Measurements from ENCODE around the gene C1QTNF7. TPM values are rescaled to one million over a fixed set of nuclear protein-coding genes. Genes with fewer than 3 reads are reported as not detected.

Gene C1QTNF7
- total and polyA plus RNA-seq, 2 of the 13 experiments (the other 11 are each of a cell fraction or from before 2014, with no cell fraction given) = not detected

GRCh38 chr4:15482842-15483241, 55.0 kb downstream of the C1QTNF7 start:
- FAIRE-seq (no peak), DNase-seq (ENCODE audit: low spot score) (no peak), ATAC-seq (no peak)
- no peak overlapping the region for H2AFZ ChIP-seq (ENCODE audit: low read length)
- H3K9ac ChIP-seq (ENCODE audit: insufficient read depth, low read depth, low read length) = no peak overlapping the region
- H3K4me3 ChIP-seq (replicated peaks in 1 of 3; ENCODE audit: insufficient read depth in 1 of 3, low read depth in 2 of 3, low read length in 3 of 3) = no peak overlapping the region
- no peaks in the 10 kb centered on the region for H3K79me2 ChIP-seq (ENCODE audit: insufficient read depth, low read length)
- BruUV-seq (replicated peaks) = no TSS peak
- ChIA-PET POLR2A (no interaction called here), CTCF (ENCODE audit: low intra/inter-chr PET ratio, low total read pairs) (no interaction called here)
- in situ Hi-C loops (cut with HindIII; ENCODE audit: extremely low pct_ligation_motif_present, low pct_unique_long_range_greater_than_20kb) = loop anchor here (25.0 kb wide), 1 partner anchor 779 kb away; no protein-coding TSS in a partner anchor
- H3K27ac ChIP-seq (ENCODE audit: extremely low read length, insufficient read depth, low read length) = no peak overlapping the region
- no peaks in the 10 kb centered on the region for H4K20me1 ChIP-seq (ENCODE audit: insufficient read depth, low read length)
- no peaks in the 10 kb centered on the region; a peak in 1 of 5 replicates for H3K36me3 ChIP-seq (replicated peaks in 1 of 2; ENCODE audit: control insufficient read depth in 1 of 2, insufficient read depth in 2 of 2, low read length in 2 of 2)
- peaks cover 12% of the 10 kb centered on the region for H3K4me1 ChIP-seq (ENCODE audit: insufficient read depth, low read length)
- H3K27me3 ChIP-seq (ENCODE audit: control insufficient read depth in 1 of 2, insufficient read depth in 2 of 2, low read length in 2 of 2) = no peaks in the 10 kb centered on the region
- intact Hi-C loops (cut with micrococcal nuclease; ENCODE audit: unreplicated experiment) = no loop called here
- 87% methylated on average over 2 of the region's 2 CpGs for WGBS (ENCODE audit: low lambda C conversion rate)
- TF ChIP-seq ZNF746 (CRISPR knock-in tag; IDR thresholded peaks at IDR 0.05) (no peak), FOXA3 (CRISPR knock-in tag; IDR thresholded peaks at IDR 0.05) (no peak), MTA3 (CRISPR knock-in tag; IDR thresholded peaks at IDR 0.05) (no peak), ATF5 (CRISPR knock-in tag; IDR thresholded peaks at IDR 0.05; ENCODE audit: low read depth) (no peak), GATAD1 (CRISPR knock-in tag; IDR thresholded peaks at IDR 0.05) (no peak)
- H3K4me2 ChIP-seq (ENCODE audit: low read depth, low read length) = no peak overlapping the region
- no peaks in the 10 kb centered on the region for H3K9me3 ChIP-seq (ENCODE audit: low read length)

GRCh38 chr4:15488136-15488535, 60.3 kb downstream of the C1QTNF7 start:
- no peak overlapping the region for H3K4me3 ChIP-seq (replicated peaks in 1 of 3; ENCODE audit: insufficient read depth in 1 of 3, low read depth in 2 of 3, low read length in 3 of 3)
- H2AFZ ChIP-seq (ENCODE audit: low read length) = no peak overlapping the region
- no peaks in the 10 kb centered on the region for H3K79me2 ChIP-seq (ENCODE audit: insufficient read depth, low read length)
- H4K20me1 ChIP-seq (ENCODE audit: insufficient read depth, low read length) = no peaks in the 10 kb centered on the region
- H3K27me3 ChIP-seq (ENCODE audit: control insufficient read depth in 1 of 2, insufficient read depth in 2 of 2, low read length in 2 of 2) = no peaks in the 10 kb centered on the region
- H3K9ac ChIP-seq (ENCODE audit: insufficient read depth, low read depth, low read length) = no peak overlapping the region
- DNase-seq (ENCODE audit: low spot score) = no peak
- no peak overlapping the region for H3K4me2 ChIP-seq (ENCODE audit: low read depth, low read length)
- in situ Hi-C loops (cut with HindIII; ENCODE audit: extremely low pct_ligation_motif_present, low pct_unique_long_range_greater_than_20kb) = loop anchor here (25.0 kb wide), 1 partner anchor 774 kb away; no protein-coding TSS in a partner anchor
- no TSS peak for BruUV-seq (replicated peaks)
- FAIRE-seq = no peak
- H3K36me3 ChIP-seq (replicated peaks in 1 of 2; ENCODE audit: control insufficient read depth in 1 of 2, insufficient read depth in 2 of 2, low read length in 2 of 2) = no peaks in the 10 kb centered on the region; a peak in 1 of 5 replicates
- intact Hi-C loops (cut with micrococcal nuclease; ENCODE audit: unreplicated experiment) = no loop called here
- no peak for ATAC-seq
- no peak overlapping the region for H3K27ac ChIP-seq (ENCODE audit: extremely low read length, insufficient read depth, low read length)
- H3K9me3 ChIP-seq (ENCODE audit: low read length) = peaks cover 7% of the 10 kb centered on the region; the same call in 1 of the 2 replicates
- ChIA-PET CTCF (ENCODE audit: low intra/inter-chr PET ratio, low total read pairs) (no interaction called here), POLR2A (no interaction called here)
- no peaks in the 10 kb centered on the region for H3K4me1 ChIP-seq (ENCODE audit: insufficient read depth, low read length)
- TF ChIP-seq ZBED4 (CRISPR knock-in tag; IDR thresholded peaks at IDR 0.05; ENCODE audit: borderline replicate concordance) (no peak), ZNF800 (CRISPR knock-in tag; IDR thresholded peaks at IDR 0.05) (no peak), ZNF513 (CRISPR knock-in tag; conservative IDR thresholded peaks at IDR 0.05) (no peak), ZFYVE20 (CRISPR knock-in tag; IDR thresholded peaks at IDR 0.05; ENCODE audit: borderline replicate concordance, low read depth) (no peak), CHCHD3 (CRISPR knock-in tag; IDR thresholded peaks at IDR 0.05) (no peak)
